H1 (cell line): ENCODE measurements around the gene USP9Y. TPM values are rescaled to one million over a fixed set of nuclear protein-coding genes. Genes with fewer than 3 reads are reported as not detected.

ENCODE experiments used
- CTCF ChIA-PET: fragments of 300-600 bp; sonication (Branson Sonifier 250); formaldehyde crosslinking; loops from one replicate; lab custom pipeline; 2021; ENCODE audit not compliant: partially characterized antibody; lab: Charles Lee
- POLR2A ChIA-PET: fragments of 300-600 bp; sonication (Branson Sonifier 250); formaldehyde crosslinking; loops from one replicate; lab custom pipeline; 2021; ENCODE audit warnings: inconsistent platforms; ENCODE audit not compliant: partially characterized antibody; lab: Charles Lee
- DNase-seq, 2 experiments: peaks; one replicate each; pipeline versions ENCODE4 v3.0.0 to v3.0.0-alpha.2; 2010 to 2022; ENCODE audit warnings: low spot score in 2 of 2, low read depth in 1 of 2, mixed read lengths in 1 of 2
- FAIRE-seq: peaks from 2 replicates; lab custom pipeline; 2011; peaks lifted over from hg19 to GRCh38; lab: Jason Lieb, UNC
- H2AFZ ChIP-seq: 2 replicates; pipeline ENCODE4 v1.8.1; 2012; ENCODE audit warnings: low read length, inconsistent platforms
- H2AK5ac ChIP-seq: 2 replicates; pipeline ENCODE4 v1.6.1; 2013; ENCODE audit warnings: low read depth, low read length
- H2BK120ac ChIP-seq: replicated peaks from 2 replicates; pipeline ENCODE3; 2013; ENCODE audit warnings: low read depth, low read length, inconsistent platforms
- H2BK12ac ChIP-seq: 2 replicates; pipeline ENCODE4 v1.6.1; 2013; ENCODE audit warnings: low read depth, low read length
- H2BK15ac ChIP-seq: 2 replicates; pipeline ENCODE4 v1.6.1; 2013; ENCODE audit warnings: low read length
- H2BK20ac ChIP-seq: 2 replicates; pipeline ENCODE4 v1.6.1; 2013; ENCODE audit warnings: low read length
- H2BK5ac ChIP-seq: 2 replicates; pipeline ENCODE4 v1.6.1; 2013; ENCODE audit warnings: low read depth, low read length
- H3K14ac ChIP-seq: 2 replicates; pipeline ENCODE4 v1.6.1; 2013; ENCODE audit warnings: inconsistent platforms; ENCODE audit not compliant: insufficient read length
- H3K18ac ChIP-seq: 2 replicates; pipeline ENCODE4 v1.6.1; 2013; ENCODE audit warnings: low read length; ENCODE audit errors: extremely low read depth
- H3K23ac ChIP-seq: 2 replicates; pipeline ENCODE4 v1.6.1; 2013; ENCODE audit warnings: inconsistent platforms; ENCODE audit not compliant: insufficient read length
- H3K23me2 ChIP-seq: 2 replicates; pipeline ENCODE4 v1.6.1; 2013; ENCODE audit warnings: low read depth, low read length
- H3K27ac ChIP-seq: 2 replicates; pipeline ENCODE4 v1.6.1; 2011; ENCODE audit warnings: low read depth, low read length, inconsistent platforms
- H3K27me3 ChIP-seq, 4 experiments: replicated peaks in 1 of 4; 1 replicate in 1 of 4; 2 replicates in 3 of 4; pipeline versions ENCODE4 v1.6.1 to v1.8.1; 2011 to 2013; ENCODE audit warnings: low read length in 3 of 4, mild to moderate bottlenecking in 3 of 4, inconsistent platforms in 2 of 4, mixed read lengths in 2 of 4, moderate library complexity in 1 of 4; ENCODE audit not compliant: control insufficient read depth in 3 of 4, insufficient read depth in 3 of 4; ENCODE audit errors: extremely low read depth in 1 of 4
- H3K36me3 ChIP-seq, 4 experiments: 2 replicates each; pipeline versions ENCODE4 v1.6.1 to v1.8.1; 2011 to 2013; ENCODE audit warnings: mild to moderate bottlenecking in 4 of 4, low read length in 3 of 4, moderate library complexity in 2 of 4, control low read depth in 1 of 4, inconsistent platforms in 1 of 4; ENCODE audit not compliant: insufficient read depth in 4 of 4, control insufficient read depth in 2 of 4
- H3K4ac ChIP-seq: replicated peaks from 2 replicates; pipeline ENCODE3; 2013; ENCODE audit warnings: low read length, low read depth, mixed read lengths, inconsistent platforms; ENCODE audit not compliant: insufficient read length
- H3K4me1 ChIP-seq, 4 experiments: replicated peaks in 1 of 4; 1 replicate in 1 of 4; 2 replicates in 3 of 4; pipeline versions ENCODE4 v1.6.1 to v1.8.1; 2011 to 2013; ENCODE audit warnings: low read length in 3 of 4, inconsistent platforms in 2 of 4, mixed read lengths in 1 of 4; ENCODE audit not compliant: insufficient read depth in 4 of 4, control insufficient read depth in 3 of 4
- H3K4me2 ChIP-seq, 2 experiments: 2 replicates each; pipeline versions ENCODE4 v1.6.1 to v1.8.1; 2011 to 2013; ENCODE audit warnings: low read depth in 2 of 2, low read length in 2 of 2, control low read depth in 1 of 2, inconsistent platforms in 1 of 2, mild to moderate bottlenecking in 1 of 2; ENCODE audit not compliant: insufficient read depth in 1 of 2
- H3K4me3 ChIP-seq, 4 experiments: fragments of 200-600, 300-600 bp in 1 of 4; sonication (generic), shearing (Covaris generic), sonication (Bioruptor Twin) in 1 of 4; 2 replicates each; pipeline versions ENCODE4 v1.5.1 to v1.8.1; 2011 to 2016; ENCODE audit warnings: low read length in 4 of 4, low read depth in 3 of 4, control low read depth in 2 of 4, inconsistent platforms in 2 of 4, mild to moderate bottlenecking in 2 of 4, mixed read lengths in 1 of 4, moderate library complexity in 1 of 4; ENCODE audit not compliant: insufficient read depth in 2 of 4; ENCODE audit errors: extremely low read depth in 1 of 4
- H3K56ac ChIP-seq: replicated peaks from 2 replicates; pipeline ENCODE3; 2013; ENCODE audit warnings: low read depth, mild to moderate bottlenecking, mixed read lengths, low read length, inconsistent platforms; ENCODE audit not compliant: insufficient read length
- H3K79me1 ChIP-seq: 2 replicates; pipeline ENCODE4 v1.6.1; 2013; ENCODE audit warnings: low read depth, low read length, control low read depth
- H3K79me2 ChIP-seq, 2 experiments: 2 replicates each; pipeline versions ENCODE4 v1.6.1 to v1.8.1; 2012 to 2013; ENCODE audit warnings: low read length in 2 of 2, mild to moderate bottlenecking in 2 of 2, inconsistent platforms in 1 of 2; ENCODE audit not compliant: insufficient read depth in 2 of 2, control insufficient read depth in 1 of 2
- H3K9ac ChIP-seq, 4 experiments: replicated peaks in 1 of 4; 1 replicate in 1 of 4; 2 replicates in 3 of 4; pipeline versions ENCODE4 v1.6.1 to v1.8.1; 2011 to 2013; ENCODE audit warnings: low read depth in 3 of 4, low read length in 3 of 4, control low read depth in 2 of 4, mild to moderate bottlenecking in 2 of 4, moderate library complexity in 2 of 4, inconsistent platforms in 1 of 4; ENCODE audit errors: extremely low read depth in 1 of 4
- H3K9me3 ChIP-seq, 2 experiments: 2 replicates each; pipeline versions ENCODE4 v1.6.1 to v1.8.1; 2012 to 2013; ENCODE audit warnings: mild to moderate bottlenecking in 2 of 2, moderate library complexity in 2 of 2, control low read depth in 1 of 2, inconsistent platforms in 1 of 2, low read depth in 1 of 2, low read length in 1 of 2, mixed read lengths in 1 of 2; ENCODE audit not compliant: insufficient read depth in 2 of 2
- H4K20me1 ChIP-seq, 2 experiments: replicated peaks in 1 of 2; 2 replicates each; pipeline versions ENCODE3 to v1.8.1; 2011 to 2013; ENCODE audit warnings: inconsistent platforms in 2 of 2, low read length in 2 of 2, mild to moderate bottlenecking in 1 of 2; ENCODE audit not compliant: insufficient read depth in 2 of 2, control insufficient read depth in 1 of 2
- H4K5ac ChIP-seq: 2 replicates; pipeline ENCODE4 v1.6.1; 2013; ENCODE audit warnings: low read length, low read depth, mixed read lengths, inconsistent platforms; ENCODE audit not compliant: insufficient read length
- H4K8ac ChIP-seq: 2 replicates; pipeline ENCODE4 v1.8.0; 2013; ENCODE audit warnings: mild to moderate bottlenecking, moderate library complexity, low read length, inconsistent platforms; ENCODE audit not compliant: insufficient read depth; ENCODE audit errors: extremely low read depth
- H4K91ac ChIP-seq: replicated peaks from 2 replicates; pipeline ENCODE3; 2013; ENCODE audit warnings: low read length, mixed read lengths, inconsistent platforms; ENCODE audit not compliant: insufficient read length
- ATF3 ChIP-seq: IDR thresholded peaks from 2 replicates; pipeline ENCODE4 v1.6.1; 2011; ENCODE audit warnings: low read depth, mild to moderate bottlenecking, low read length; ENCODE audit not compliant: insufficient read depth
- BRCA1 ChIP-seq: IDR thresholded peaks from 2 replicates; pipeline ENCODE4 v1.6.1; 2012; ENCODE audit warnings: low read depth, low read length, improper control_type of control experiment
- CTBP2 ChIP-seq: IDR thresholded peaks from 2 replicates; pipeline ENCODE4 v1.7.0; 2011; ENCODE audit warnings: borderline replicate concordance, mild to moderate bottlenecking, moderate library complexity, mixed read lengths, low read length; ENCODE audit not compliant: insufficient read depth, insufficient read length
- FOSL1 ChIP-seq: IDR thresholded peaks from 2 replicates; pipeline ENCODE4 v1.6.1; 2011; ENCODE audit warnings: mild to moderate bottlenecking, low read depth, low read length, moderate library complexity; ENCODE audit not compliant: insufficient read depth
- HDAC6 ChIP-seq: IDR thresholded peaks from one replicate; pipeline ENCODE4 v1.7.1; 2012; ENCODE audit warnings: low read depth, mild to moderate bottlenecking, inconsistent platforms, low read length, moderate library complexity
- KDM1A ChIP-seq: fragments of 200-600, 300-600 bp; sonication (generic); IDR thresholded peaks from 2 replicates; pipeline ENCODE4 v1.7.1; 2016; ENCODE audit warnings: mild to moderate bottlenecking, low read length, borderline replicate concordance
- KDM5A ChIP-seq: fragments of 200-600 bp; IDR thresholded peaks from 2 replicates; pipeline ENCODE4 v1.7.1; 2012; ENCODE audit warnings: mild to moderate bottlenecking, low read length, inconsistent platforms, mixed read lengths
- NRF1 ChIP-seq: IDR thresholded peaks from 2 replicates; pipeline ENCODE4 v1.6.1; 2011; ENCODE audit warnings: mild to moderate bottlenecking, low read depth, low read length, improper control_type of control experiment
- POU5F1 ChIP-seq: IDR thresholded peaks from 2 replicates; pipeline ENCODE4 v1.6.1; 2011; ENCODE audit warnings: low read depth, mild to moderate bottlenecking, low read length, moderate library complexity
- RAD21 ChIP-seq, 2 experiments: IDR thresholded peaks in 1 of 2; conservative IDR thresholded peaks in 1 of 2; 2 replicates each; pipeline ENCODE4 v1.6.1; 2011; ENCODE audit warnings: low read depth in 2 of 2, low read length in 2 of 2, improper control_type of control experiment in 1 of 2, inconsistent platforms in 1 of 2, mild to moderate bottlenecking in 1 of 2, moderate library complexity in 1 of 2
- RNF2 ChIP-seq: fragments of 200-900, 300-1000 bp; sonication (generic); IDR thresholded peaks from 2 replicates; pipeline ENCODE4 v1.7.1; 2016; ENCODE audit warnings: borderline replicate concordance, low read depth, mild to moderate bottlenecking, antibody characterized with exemption, low read length; ENCODE audit not compliant: poor library complexity, severe bottlenecking; ENCODE audit errors: missing control alignments
- WGBS, 2 experiments: shearing (Covaris generic) in 1 of 2; methylation state at CpG; one replicate each; pipeline versions ENCODE4 v1.1.6 to v1.1.7; 2013 to 2015; ENCODE audit warnings: low lambda C conversion rate in 2 of 2, mixed read lengths in 2 of 2, inconsistent platforms in 1 of 2, low coverage in 1 of 2, missing lambda C conversion rate in 1 of 2; ENCODE audit not compliant: insufficient replicate concordance in 2 of 2, insufficient coverage in 1 of 2, insufficient read length in 1 of 2; ENCODE audit errors: extremely low coverage in 1 of 2, missing lambda C conversion rate in 1 of 2; 5-methylcytosine and 5-hydroxymethylcytosine counted together
- polyA plus RNA-seq, 7 experiments: library from polyadenylated mRNA; depleted of rRNA in 3 of 7; stranded (reverse) in 5 of 7; unstranded in 2 of 7; fragments of >200 nt in 5 of 7; fragments of 200-250 nt in 2 of 7; gene quantifications; 1 replicate in 5 of 7; 2 replicates in 1 of 7; 4 replicates in 1 of 7; pipeline versions ENCODE4 v1.2.1 to v1.2.3, GENCODE V29; 2011 to 2013; ENCODE audit warnings: missing spikeins in 2 of 7, mixed read lengths in 2 of 7
- total RNA-seq: library from RNA; stranded (reverse); fragmentation: NEBNext Ultra II Directional; extraction: Animal tissue kit (Norgen Biotek cat#: 25700); gene quantifications from 2 replicates; pipeline ENCODE4 v1.2.1, GENCODE V29; 2021

Gene USP9Y
- total and polyA plus RNA-seq, 2 of the 8 experiments (the other 6 are each of a cell fraction or from before 2014, with no cell fraction given), result 28.3 to 34.1 TPM

GRCh38 chrY:12688337-12688736, 12.7 kb upstream of the USP9Y start:
- 75% methylated on average over 2 of the region's 2 CpGs; no CpG with 5 or more reads in 1 of the 2 experiments for WGBS, 2 experiments
- ChIA-PET CTCF (no interaction called here), POLR2A (interaction anchor here (1.0 kb wide), 1 partner anchor 9 kb away, joined by 3 read pairs; no protein-coding TSS in a partner anchor)
- peaks cover 0 to 72% of the 10 kb centered on the region in 2 experiments; a peak in 2 of 4 replicates for H3K79me2 ChIP-seq
- H4K8ac ChIP-seq, result no peak overlapping the region
- H3K9me3 ChIP-seq, result no peaks in the 10 kb centered on the region
- no peak overlapping the region for H3K9ac ChIP-seq
- H3K56ac ChIP-seq, result no peak overlapping the region
- H3K18ac ChIP-seq, result no peak overlapping the region
- FAIRE-seq (no peak), DNase-seq (no peak)
- no peak overlapping the region for H2BK20ac ChIP-seq
- no peak overlapping the region for H2BK15ac ChIP-seq
- TF ChIP-seq RNF2, result no peak
- TF ChIP-seq KDM5A, result no peak
- no peak for TF ChIP-seq BRCA1
- no peak for TF ChIP-seq KDM1A
- no peak for TF ChIP-seq ATF3
- no peak for TF ChIP-seq RAD21 (IDR thresholded peaks at IDR 0.05 in 1 of 2, conservative IDR thresholded peaks at IDR 0.05 in 1 of 2; ENCODE audit: low read depth in 2 of 2, low read length in 2 of 2)
- no peak for TF ChIP-seq CTBP2
- no peak for TF ChIP-seq POU5F1
- TF ChIP-seq FOSL1, result no peak
- TF ChIP-seq HDAC6, result no peak
- no peak for TF ChIP-seq NRF1
- peaks cover 0 to 21% (median 0%) of the 10 kb centered on the region in 4 experiments; a peak in 1 of 8 replicates for H3K36me3 ChIP-seq
- no peak overlapping the region for H4K91ac ChIP-seq
- no peak overlapping the region for H2BK12ac ChIP-seq
- H4K5ac ChIP-seq, result no peak overlapping the region
- no peak overlapping the region for H2BK5ac ChIP-seq
- H4K20me1 ChIP-seq, result no peaks in the 10 kb centered on the region
- no peak overlapping the region for H3K4me3 ChIP-seq
- H3K4me2 ChIP-seq, result no peak overlapping the region
- no peak overlapping the region for H3K14ac ChIP-seq
- no peaks in the 10 kb centered on the region for H3K79me1 ChIP-seq
- no peaks in the 10 kb centered on the region; a peak in 2 of 7 replicates for H3K4me1 ChIP-seq
- no peak overlapping the region for H2AK5ac ChIP-seq
- no peak overlapping the region for H3K4ac ChIP-seq
- H3K23me2 ChIP-seq, result no peaks in the 10 kb centered on the region
- no peaks in the 10 kb centered on the region for H3K27me3 ChIP-seq
- no peak overlapping the region for H2BK120ac ChIP-seq
- no peak overlapping the region for H2AFZ ChIP-seq
- no peak overlapping the region for H3K27ac ChIP-seq
- no peak overlapping the region for H3K23ac ChIP-seq
